SK-N-SH (cell line): ENCODE data around the gene FNDC3B. TPM values are rescaled to one million over a fixed set of nuclear protein-coding genes. Genes with fewer than 3 reads are reported as not detected.

ENCODE experiments used
- CTCF ChIA-PET: fragments of 300-600, 350-600 bp; formaldehyde crosslinking; extraction: SDS; loops from one replicate; lab custom pipeline; 2021; lab: Yijun Ruan, JAX
- POLR2A ChIA-PET: fragments of 350-600 bp; sonication (Branson Sonifier 250); formaldehyde crosslinking; extraction: SDS; loops from one replicate; lab custom pipeline; 2020; ENCODE audit warnings: antibody characterized with exemption, inconsistent platforms; lab: Yijun Ruan, JAX
- DNase-seq: peaks from one replicate; pipeline ENCODE4 v3.0.0; 2012
- H2AFZ ChIP-seq: fragments of 200-600 bp; sonication (generic); 2 replicates; pipeline ENCODE4 v1.8.1; 2016; ENCODE audit warnings: antibody characterized with exemption, mild to moderate bottlenecking, low read depth
- H3F3A ChIP-seq: fragments of 200-600 bp; sonication (generic); replicated peaks from 2 replicates; pipeline ENCODE3; 2016; ENCODE audit warnings: antibody characterized with exemption, mild to moderate bottlenecking; ENCODE audit not compliant: insufficient read depth
- H3K27ac ChIP-seq, 2 experiments: fragments of 200-500 bp in 1 of 2; fragments of 200-600 bp in 1 of 2; sonication (Bioruptor generic) in 1 of 2; sonication (generic), shearing (Covaris generic) in 1 of 2; 2 replicates each; pipeline versions ENCODE4 v1.5.1 to v1.6.1; 2014 to 2016; ENCODE audit warnings: low read depth in 2 of 2, inconsistent platforms in 1 of 2, low read length in 1 of 2, mild to moderate bottlenecking in 1 of 2, mixed read lengths in 1 of 2
- H3K27me3 ChIP-seq: fragments of 200-600 bp; sonication (generic), shearing (Covaris generic); 2 replicates; pipeline ENCODE4 v1.6.1; 2016; ENCODE audit warnings: mixed run types; ENCODE audit not compliant: insufficient read depth
- H3K36me3 ChIP-seq, 2 experiments: fragments of 200-500 bp in 1 of 2; fragments of 200-600 bp in 1 of 2; sonication (Bioruptor generic) in 1 of 2; sonication (generic) in 1 of 2; replicated peaks in 1 of 2; 2 replicates each; pipeline versions ENCODE3 to v1.5.1; 2014 to 2016; ENCODE audit warnings: low read length in 1 of 2, mild to moderate bottlenecking in 1 of 2; ENCODE audit not compliant: insufficient read depth in 2 of 2, control insufficient read depth in 1 of 2
- H3K4me1 ChIP-seq, 2 experiments: fragments of 200-500 bp in 1 of 2; fragments of 200-600 bp in 1 of 2; sonication (Bioruptor generic) in 1 of 2; sonication (generic), shearing (Covaris generic) in 1 of 2; 2 replicates each; pipeline versions ENCODE4 v1.5.1 to v1.6.1; 2014 to 2016; ENCODE audit warnings: low read depth in 1 of 2, low read length in 1 of 2, mixed run types in 1 of 2; ENCODE audit not compliant: insufficient read depth in 2 of 2, control insufficient read depth in 1 of 2
- H3K4me2 ChIP-seq: fragments of 200-600 bp; sonication (generic), shearing (Covaris generic); 2 replicates; pipeline ENCODE4 v1.6.1; 2017; ENCODE audit warnings: mixed run types
- H3K4me3 ChIP-seq, 2 experiments: fragments of 200-500 bp in 1 of 2; fragments of 200-600 bp in 1 of 2; sonication (Bioruptor generic) in 1 of 2; sonication (generic), shearing (Covaris generic) in 1 of 2; 2 replicates each; pipeline versions ENCODE4 v1.5.1 to v1.8.1; 2014 to 2016; ENCODE audit warnings: low read depth in 2 of 2, inconsistent platforms in 1 of 2, low read length in 1 of 2, mild to moderate bottlenecking in 1 of 2, mixed read lengths in 1 of 2, moderate library complexity in 1 of 2
- H3K79me2 ChIP-seq: fragments of 200-600 bp; sonication (generic); 2 replicates; pipeline ENCODE4 v1.8.1; 2017; ENCODE audit warnings: mild to moderate bottlenecking; ENCODE audit not compliant: insufficient read depth
- H3K9ac ChIP-seq: fragments of 200-600 bp; sonication (generic); 2 replicates; pipeline ENCODE4 v1.6.1; 2017; ENCODE audit warnings: mixed run types
- H3K9me2 ChIP-seq: fragments of 200-600 bp; sonication (generic); 2 replicates; pipeline ENCODE4 v1.6.1; 2017; ENCODE audit warnings: mixed run types
- H3K9me3 ChIP-seq: fragments of 200-600 bp; sonication (generic); 2 replicates; pipeline ENCODE4 v1.6.1; 2017; ENCODE audit warnings: mixed run types, mild to moderate bottlenecking, moderate library complexity
- H4K20me1 ChIP-seq: fragments of 200-600 bp; sonication (generic); 2 replicates; pipeline ENCODE4 v1.6.1; 2017; ENCODE audit warnings: mild to moderate bottlenecking, mixed run types; ENCODE audit not compliant: insufficient read depth
- CTCF ChIP-seq: fragments of 200-600 bp; sonication (generic); IDR thresholded peaks from 2 replicates; pipeline ENCODE4 v1.6.1; 2017; ENCODE audit warnings: antibody characterized with exemption, mild to moderate bottlenecking, moderate library complexity
- EP300 ChIP-seq, 2 experiments: IDR thresholded peaks; 2 replicates each; pipeline versions ENCODE4 v1.4.0 to v1.6.1; 2012; ENCODE audit warnings: borderline replicate concordance in 1 of 2, low read depth in 1 of 2, low read length in 1 of 2
- EZH2phosphoT487 ChIP-seq: fragments of 200-600 bp; sonication (generic); IDR thresholded peaks from 2 replicates; pipeline ENCODE4 v1.6.1; 2017; ENCODE audit warnings: low read depth, mixed run types, mild to moderate bottlenecking, antibody characterized with exemption, moderate library complexity, borderline replicate concordance
- GATA2 ChIP-seq: sonication (generic); formaldehyde crosslinking; IDR thresholded peaks from 2 replicates; pipeline ENCODE4 v1.5.0; 2020; ENCODE audit warnings: mild to moderate bottlenecking, missing genetic modification reagents
- MEF2A ChIP-seq: IDR thresholded peaks from 2 replicates; pipeline ENCODE4 v1.4.0; 2012; ENCODE audit warnings: low read depth, borderline replicate concordance
- POLR2AphosphoS5 ChIP-seq: IDR thresholded peaks from 2 replicates; pipeline ENCODE4 v1.6.1; 2012; ENCODE audit warnings: low read depth, low read length
- RFX5 ChIP-seq: IDR thresholded peaks from 2 replicates; pipeline ENCODE4 v1.6.1; 2012; ENCODE audit warnings: mild to moderate bottlenecking, improper control_type of control experiment, low read length
- RXRA ChIP-seq: IDR thresholded peaks from 2 replicates; pipeline ENCODE4 v1.4.0; 2012; ENCODE audit warnings: low read depth, mild to moderate bottlenecking, borderline replicate concordance
- TAF1 ChIP-seq: IDR thresholded peaks from 2 replicates; pipeline ENCODE4 v1.6.1; 2012; ENCODE audit warnings: low read depth, mild to moderate bottlenecking, low read length, moderate library complexity, borderline replicate concordance
- TCF12 ChIP-seq: IDR thresholded peaks from 2 replicates; pipeline ENCODE4 v1.4.0; 2012
- YY1 ChIP-seq: IDR thresholded peaks from 2 replicates; pipeline ENCODE4 v1.4.0; 2012; ENCODE audit warnings: low read depth, mild to moderate bottlenecking
- ZBTB33 ChIP-seq: IDR thresholded peaks from 2 replicates; pipeline ENCODE4 v1.4.0; 2012; ENCODE audit warnings: low read depth, borderline replicate concordance
- WGBS: methylation state at CpG from one replicate; pipeline ENCODE4 v1.1.6; 2017; ENCODE audit warnings: low lambda C conversion rate; 5-methylcytosine and 5-hydroxymethylcytosine counted together
- polyA plus RNA-seq, 3 experiments: library from polyadenylated mRNA; depleted of rRNA; stranded (reverse); fragments of >200 nt; gene quantifications; 2 replicates each; pipeline ENCODE4 v1.2.3, GENCODE V29; 2012

Gene FNDC3B
- polyA plus RNA-seq, 1 of the 3 experiments (the other 2 are of a cell fraction): 10.4 TPM

- TF ChIP-seq ZBTB33: no peak
- TF ChIP-seq POLR2AphosphoS5: no peak
- TF ChIP-seq, all 33 proteins: peak for 5
These were observed 18.4 kb downstream of the FNDC3B start (continued) for GRCh38 chr3:172057624-172058327.

GRCh38 chr3:172059532-172059931, 20.2 kb downstream of the FNDC3B start:
- Histone ChIP-seq H3K9me3 (no peaks in the 10 kb centered on the region), H3K4me1 (peaks cover 18 to 30% of the 10 kb centered on the region in 2 experiments; a peak in 3 of 4 replicates), H3K9ac (no peak overlapping the region), H3K4me3 (no peak overlapping the region), H2AFZ (no peak overlapping the region), H3F3A (peaks cover 8% of the 10 kb centered on the region), H3K36me3 (peaks cover 8 to 45% of the 10 kb centered on the region in 2 experiments), H3K27me3 (no peaks in the 10 kb centered on the region), H3K9me2 (no peaks in the 10 kb centered on the region), H4K20me1 (peaks cover 96% of the 10 kb centered on the region), H3K27ac (no peak overlapping the region), H3K79me2 (peaks cover 100% of the 10 kb centered on the region), H3K4me2 (no peak overlapping the region)
- POLR2A ChIA-PET: interaction anchor here (0.7 kb wide), 1 partner anchor 25 kb away, joined by 3 read pairs; no protein-coding TSS in a partner anchor
- no peak for DNase-seq
- TF ChIP-seq TAF1: no peak
- no peak for TF ChIP-seq TCF12
- no peak for TF ChIP-seq RFX5
- TF ChIP-seq YY1: no peak
- WGBS: 93% methylated on average over 3 of the region's 3 CpGs
- CTCF ChIA-PET: no interaction called here

- Histone ChIP-seq H3K4me2 (no peak overlapping the region), H4K20me1 (peaks cover 96% of the 10 kb centered on the region)
These were observed 20.9 kb downstream of the FNDC3B start for GRCh38 chr3:172060234-172060633.

More at GRCh38 chr3:172060234-172060633, 20.9 kb downstream of the FNDC3B start:
- DNase-seq: no peak
- H2AFZ ChIP-seq: no peak overlapping the region
- no peaks in the 10 kb centered on the region for H3K9me3 ChIP-seq
- POLR2A ChIA-PET: interaction anchor here (0.7 kb wide), 1 partner anchor 26 kb away, joined by 3 read pairs; no protein-coding TSS in a partner anchor
- peaks cover 8% of the 10 kb centered on the region for H3F3A ChIP-seq
- WGBS: 96% methylated on average over 1 of the region's 1 CpG
- H3K4me1 ChIP-seq: peaks cover 23 to 29% of the 10 kb centered on the region in 2 experiments; a peak in 3 of 4 replicates
- CTCF ChIA-PET: interaction anchor here (0.6 kb wide), 1 partner anchor 932 kb away, joined by 3 read pairs; no protein-coding TSS in a partner anchor
- H3K79me2 ChIP-seq: peaks cover 100% of the 10 kb centered on the region
- no peak overlapping the region for H3K4me3 ChIP-seq
- H3K9ac ChIP-seq: no peak overlapping the region
- H3K27ac ChIP-seq: no peak overlapping the region; a peak in 1 of 4 replicates
- peaks cover 4 to 42% of the 10 kb centered on the region in 2 experiments for H3K36me3 ChIP-seq
- TF ChIP-seq MEF2A (no peak), EP300 (IDR thresholded peaks at IDR 0.05; ENCODE audit: borderline replicate concordance in 1 of 2, low read depth in 1 of 2, low read length in 1 of 2) (no peak), GATA2 (no peak), RXRA (no peak), ZBTB33 (no peak), EZH2phosphoT487 (no peak), CTCF (no peak)
- no peaks in the 10 kb centered on the region for H3K9me2 ChIP-seq
- H3K27me3 ChIP-seq: no peaks in the 10 kb centered on the region
